GM21737 (cell line): Measurements from ENCODE around the gene KCNIP4.
"Not testable (repeated sequence)": the region's sequence is repeated elsewhere in the genome, so short reads cannot be mapped to it uniquely, and the experiment has no call there.

Experiments used
- ATAC-seq: cut with Tn5 transposase; IDR thresholded peaks from one replicate; pipeline ENCODE4 v1.9.1; 2021; ENCODE audit warnings: mild to moderate bottlenecking, moderate library complexity; ENCODE audit not compliant: unreplicated experiment

Gene KCNIP4

GRCh38 chr4:20813700-20814099 lies 1134.9 kb downstream of the KCNIP4 start:
- no peak for ATAC-seq

- ATAC-seq: no peak
Observed at GRCh38 chr4:20809812-20810211, 1138.8 kb downstream of the KCNIP4 start.

DNA sequence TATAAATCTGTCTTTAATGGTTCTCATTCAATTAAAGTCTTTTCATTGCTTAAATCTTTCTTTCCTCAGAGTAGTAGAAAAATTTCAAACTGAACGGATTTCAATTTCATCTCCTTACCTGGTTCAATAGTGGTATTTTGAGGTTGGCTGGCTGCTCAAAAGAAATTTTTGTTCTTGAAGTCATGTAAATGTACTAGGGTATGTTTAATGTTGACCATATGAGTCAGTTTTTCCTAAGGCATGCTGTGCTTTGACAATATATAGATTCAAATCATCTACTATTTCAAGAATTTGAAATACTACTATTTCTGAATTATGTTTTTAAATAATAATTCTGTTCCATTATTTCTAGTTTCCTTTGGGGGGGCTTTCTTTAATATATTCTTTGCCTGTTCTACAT lies 1142.9 kb downstream of the KCNIP4 start:
- no peak for ATAC-seq

DNA sequence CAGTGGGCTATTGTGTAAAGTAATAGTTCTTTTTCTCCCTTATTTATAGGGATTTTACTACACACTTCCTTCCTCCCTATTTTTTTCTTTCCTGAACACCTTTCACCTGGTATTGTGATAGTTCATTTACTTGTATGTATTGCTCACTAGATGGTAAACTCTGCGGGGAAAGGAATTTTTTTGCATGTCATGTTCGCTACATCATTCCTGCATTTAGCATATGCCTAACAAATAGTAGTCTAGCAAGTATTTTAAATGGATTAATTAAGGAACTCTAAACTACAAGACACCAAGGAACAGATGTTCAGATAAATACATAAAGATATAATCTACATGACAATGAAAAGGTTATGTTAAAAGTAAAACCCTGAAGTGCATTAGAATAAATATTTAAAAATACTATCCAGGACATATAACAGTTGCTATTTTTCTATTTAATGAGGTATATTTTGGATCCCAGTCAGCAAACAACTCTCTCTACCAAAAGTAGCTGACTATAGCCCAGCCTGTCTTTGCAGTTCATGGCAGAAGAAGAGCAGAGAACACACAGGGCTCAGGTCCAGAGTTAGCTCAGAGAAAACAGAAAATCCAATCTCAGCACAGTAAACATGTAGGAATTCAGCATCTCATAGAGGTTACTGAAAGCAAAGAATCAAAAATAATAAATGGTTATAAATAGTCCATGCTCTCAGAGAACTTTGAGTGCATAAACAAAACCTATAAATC lies 1160.5 kb downstream of the KCNIP4 start:
- no peak for ATAC-seq

- ATAC-seq: not testable (repeated sequence)
Observed at GRCh38 chr4:20783134-20783533, 1165.4 kb downstream of the KCNIP4 start.

- ATAC-seq: no peak
Observed at GRCh38 chr4:20778896-20779295, 1169.7 kb downstream of the KCNIP4 start.

DNA sequence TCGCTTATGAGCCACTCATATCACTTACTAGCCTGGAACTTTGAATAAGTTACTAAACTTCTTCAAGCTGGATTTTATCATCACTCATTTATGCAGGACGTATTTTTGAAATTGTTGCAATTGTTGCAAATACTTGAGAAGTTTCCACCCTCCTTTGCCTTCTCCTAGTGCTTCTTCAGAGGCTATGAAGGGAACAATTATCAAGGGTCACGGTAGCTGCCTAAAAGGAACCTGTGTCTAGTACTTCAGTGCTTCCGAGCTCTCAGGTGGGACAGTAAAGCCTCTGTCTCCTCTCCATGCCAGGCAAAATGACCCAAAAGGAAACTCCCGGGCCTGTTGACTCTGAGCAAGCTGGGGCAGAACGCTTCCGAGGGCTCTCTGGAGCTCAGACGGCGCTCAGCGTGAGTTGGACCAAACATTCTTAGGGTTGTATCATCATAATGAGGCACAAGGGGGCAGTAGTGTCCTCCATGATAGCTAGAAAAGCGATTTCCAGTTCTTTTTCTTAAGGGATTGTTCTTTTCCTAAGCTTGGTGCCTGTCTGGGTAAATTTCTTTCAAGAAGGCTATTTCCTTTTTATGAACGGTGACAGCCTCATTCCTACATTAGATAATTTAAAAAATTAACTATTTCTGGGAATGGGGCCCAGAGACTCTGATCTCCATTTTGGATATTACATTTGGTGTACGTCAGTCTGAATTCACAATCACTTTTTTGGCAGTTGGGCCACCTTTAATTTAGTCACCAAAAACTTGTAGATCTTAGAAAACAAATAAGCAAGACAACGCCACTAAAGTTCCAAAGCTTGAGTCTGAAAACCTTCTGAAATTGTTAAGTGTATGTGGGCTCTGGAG lies 1175.2 kb downstream of the KCNIP4 start:
- ATAC-seq: no peak

GRCh38 chr4:20764366-20764992 lies 1184.1 kb downstream of the KCNIP4 start:
- ATAC-seq: no peak

GRCh38 chr4:20761826-20762225 lies 1186.7 kb downstream of the KCNIP4 start:
- no peak for ATAC-seq

GRCh38 chr4:20761382-20761781 lies 1187.2 kb downstream of the KCNIP4 start:
- ATAC-seq: no peak

GRCh38 chr4:20760053-20760452 lies 1188.5 kb downstream of the KCNIP4 start:
- no peak for ATAC-seq

DNA sequence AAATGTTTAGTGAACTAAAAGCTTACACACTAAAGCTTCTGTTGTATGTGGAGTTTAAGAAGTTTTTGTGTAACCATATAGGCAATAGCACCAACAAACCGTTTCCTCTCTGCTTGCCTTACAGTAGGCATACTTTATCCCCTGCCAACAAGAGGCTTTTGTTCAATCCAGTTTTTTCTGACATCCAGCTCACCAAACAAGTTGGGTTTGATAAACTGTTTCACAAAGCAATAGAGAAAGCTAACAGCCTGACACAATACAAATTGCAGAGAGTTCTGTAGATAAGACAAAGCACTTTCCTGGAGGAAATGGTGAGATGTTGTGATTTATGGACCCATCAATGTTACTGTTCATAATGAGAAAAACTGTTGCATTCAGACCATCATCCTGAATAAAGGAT lies 1194.5 kb downstream of the KCNIP4 start:
- ATAC-seq: no peak

DNA sequence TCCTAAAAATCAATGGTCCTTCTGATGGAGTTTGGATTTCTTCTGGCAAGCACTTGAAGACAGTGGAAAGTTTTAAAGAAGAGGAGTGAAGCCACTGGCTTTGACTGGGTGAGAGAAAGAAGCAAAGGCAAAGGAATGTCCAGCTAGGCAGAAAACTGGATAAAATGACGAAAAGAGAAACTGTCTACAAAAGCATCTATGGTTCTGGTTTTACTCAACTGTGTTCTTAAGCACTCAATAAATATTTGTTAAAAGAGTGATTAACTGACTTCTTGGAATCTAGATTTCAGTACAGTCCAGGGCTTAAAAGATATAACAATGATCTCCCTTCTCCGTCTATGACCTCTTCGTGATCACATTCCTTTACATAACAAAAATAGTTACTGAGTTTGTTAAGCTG lies 1195.9 kb downstream of the KCNIP4 start:
- no peak for ATAC-seq

DNA sequence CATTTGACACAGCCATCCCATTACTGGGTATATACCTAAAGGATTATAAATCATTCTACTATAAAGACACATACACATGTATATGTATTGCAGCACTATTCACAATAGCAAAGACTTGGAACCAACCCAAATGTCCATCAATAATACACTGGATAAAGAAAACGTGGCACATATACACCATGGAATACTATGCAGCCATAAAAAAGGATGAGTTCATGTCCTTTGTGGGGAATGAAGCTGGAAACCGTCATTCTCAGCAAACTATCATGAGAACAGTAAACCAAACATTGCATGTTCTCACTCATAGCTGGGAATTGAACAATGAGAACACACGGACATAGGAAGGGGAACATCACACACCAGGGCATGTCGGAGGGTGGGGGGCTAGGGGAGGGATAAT lies 1202.6 kb downstream of the KCNIP4 start:
- not testable (repeated sequence) for ATAC-seq

DNA sequence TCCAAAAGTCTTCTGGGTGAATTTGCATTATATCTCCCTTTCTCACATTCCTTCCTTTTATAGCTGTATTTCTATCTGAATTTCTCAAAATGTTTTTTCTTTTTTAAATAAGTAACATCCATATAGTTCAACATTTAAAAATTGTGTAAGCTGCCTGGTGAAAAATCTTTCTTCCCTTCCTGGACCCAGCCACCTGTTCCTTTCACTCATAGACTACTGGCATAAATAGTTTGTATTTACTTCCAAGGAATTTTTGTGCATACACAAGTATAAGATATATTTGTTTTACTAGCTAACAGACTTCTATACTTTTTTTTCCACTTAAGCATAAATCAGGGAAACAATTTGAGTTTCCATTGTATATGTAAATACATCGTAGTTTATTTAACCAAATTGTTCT lies 1212.6 kb downstream of the KCNIP4 start:
- no peak for ATAC-seq

DNA sequence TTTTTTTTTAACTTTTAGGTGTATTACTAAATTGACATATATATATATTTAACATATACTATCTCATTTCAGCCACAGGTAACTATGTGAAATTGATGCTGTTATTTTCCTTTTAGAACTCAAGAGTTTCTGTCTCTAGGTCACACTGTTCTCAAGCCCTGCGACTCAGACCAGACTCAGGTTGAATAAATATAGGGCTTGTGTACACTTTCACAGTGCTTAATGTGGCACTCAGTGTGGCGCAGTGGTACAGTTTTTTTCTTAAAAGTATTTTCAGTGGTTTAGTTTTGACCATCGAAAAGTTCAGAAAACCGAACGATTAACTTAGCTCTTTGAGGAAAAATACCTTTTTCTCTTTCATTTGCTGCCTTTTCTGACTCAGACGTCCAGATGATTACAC lies 1223.7 kb downstream of the KCNIP4 start:
- ATAC-seq: no peak

DNA sequence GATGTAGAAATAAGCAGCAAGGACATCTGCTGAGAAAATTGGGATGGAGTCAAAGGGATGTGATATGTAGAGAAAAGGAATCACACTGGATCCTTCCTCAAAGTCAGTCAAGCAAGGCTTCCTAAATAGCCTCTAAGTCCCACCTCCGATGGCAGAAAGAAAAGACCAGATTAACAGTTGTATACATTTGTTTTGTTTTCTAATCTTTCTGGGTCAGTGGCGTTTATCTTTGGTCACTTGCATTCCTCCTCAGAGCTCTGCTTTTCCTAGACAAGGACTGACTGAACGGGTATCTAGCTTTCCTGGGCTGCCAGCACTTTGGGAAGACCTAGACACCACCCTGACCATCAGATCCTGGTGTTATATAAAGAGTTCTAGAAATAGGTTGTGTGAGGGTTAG lies 1225.1 kb downstream of the KCNIP4 start:
- ATAC-seq: no peak

- ATAC-seq: no peak
Observed at GRCh38 chr4:20723019-20723418, 1225.6 kb downstream of the KCNIP4 start.

GRCh38 chr4:20711335-20711734 lies 1237.2 kb downstream of the KCNIP4 start:
- ATAC-seq: no peak

DNA sequence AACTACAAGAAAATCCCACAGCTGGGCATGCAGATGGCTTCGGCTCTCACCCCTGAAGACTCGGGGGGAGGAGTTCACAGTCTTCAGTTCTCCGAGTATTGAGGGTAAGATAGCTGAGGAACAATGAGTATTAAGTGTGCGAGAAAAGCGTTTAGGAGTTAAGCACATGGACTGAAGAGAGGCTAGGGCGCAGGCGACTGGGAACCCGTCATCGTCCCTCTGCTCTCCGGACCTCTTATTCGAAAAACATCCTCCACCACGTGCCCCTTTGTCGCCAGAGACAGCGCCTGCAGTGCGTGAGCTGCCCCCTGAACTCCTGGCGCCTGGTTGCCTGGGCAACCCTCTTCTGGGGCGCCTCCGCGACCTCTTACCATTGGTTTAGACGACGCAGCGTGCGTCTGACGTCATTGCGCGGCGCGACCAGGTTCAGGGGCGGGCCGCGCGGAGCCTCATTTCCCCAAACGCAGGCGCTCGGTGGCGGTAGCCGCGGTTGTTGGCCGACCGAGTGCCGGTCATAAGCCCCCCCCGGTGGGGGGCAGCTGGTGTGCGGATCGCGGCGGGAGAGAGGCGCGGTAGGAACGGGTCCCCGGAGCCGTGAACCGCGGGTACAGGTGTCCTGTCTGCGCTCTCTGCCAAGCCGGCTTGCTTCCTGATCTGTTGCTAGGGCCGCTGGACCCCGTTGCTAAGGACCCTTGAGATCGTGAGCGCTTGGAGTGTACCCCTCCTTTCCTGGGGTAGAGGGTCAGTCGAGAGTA lies 1248.4 kb downstream of the KCNIP4 start, which contains the start of gene PACRGL:
Gene PACRGL, plus strand, starts transcription at position 452 of the 755 bp plus-strand sequence. CDS start 4,024 bp downstream, outside the sequence.
- ATAC-seq: peak; percentile 100

GRCh38 chr4:20698820-20699219 lies 1249.8 kb downstream of the KCNIP4 start:
- no peak for ATAC-seq
